ENCODE results near the gene FAM120A. TPM values are rescaled to one million over a fixed set of nuclear protein-coding genes. Genes with fewer than 3 reads are reported as not detected.
A peak's percentile ranks its signal among the peaks of the same experiment; 100 is the strongest.

Gene FAM120A
- total and polyA plus RNA-seq, 2 of the 13 experiments (the other 11 are each of a cell fraction or from before 2014, with no cell fraction given), result 41.3 to 44.4 TPM

DNA sequence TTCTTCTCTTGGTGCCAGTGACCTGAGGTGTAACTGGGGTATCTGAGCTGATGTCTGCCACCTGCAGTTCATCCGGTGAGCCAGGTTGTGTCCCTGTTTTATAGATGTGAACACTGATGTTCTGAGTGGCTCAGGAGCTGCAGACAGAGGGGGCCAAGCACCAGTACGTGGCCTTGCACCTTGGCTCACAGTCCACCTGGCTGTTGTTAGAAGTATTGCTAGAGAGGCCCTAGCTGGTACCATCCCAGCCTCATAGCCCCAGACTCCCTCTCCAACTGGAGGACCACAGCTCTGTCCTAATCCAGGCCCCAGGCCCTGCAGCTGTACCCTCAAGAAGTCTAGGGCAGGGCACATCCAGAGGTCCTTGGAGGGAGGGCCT is 141.1 kb downstream of the FAM120A start (continued):
- TF ChIP-seq AHDC1 (CRISPR knock-in tag; IDR thresholded peaks at IDR 0.05; ENCODE audit: borderline replicate concordance) (no peak), CAMTA2 (CRISPR knock-in tag; IDR thresholded peaks at IDR 0.05; ENCODE audit: borderline replicate concordance) (no peak), IKZF1 (IDR thresholded peaks at IDR 0.05) (no peak), CREM (IDR thresholded peaks at IDR 0.05) (no peak), CREM (CRISPR knock-in tag; IDR thresholded peaks at IDR 0.05) (no peak), MIXL1 (CRISPR knock-in tag; IDR thresholded peaks at IDR 0.05) (no peak), THYN1 (CRISPR knock-in tag; IDR thresholded peaks at IDR 0.05; ENCODE audit: borderline replicate concordance, low read depth) (no peak), ZEB1 (IDR thresholded peaks at IDR 0.05; ENCODE audit: insufficient replicate concordance, low read depth) (no peak), PAXIP1 (CRISPR knock-in tag; conservative IDR thresholded peaks at IDR 0.05) (peak; percentile 19; the same call in 1 of the 2 replicates), DBP (CRISPR knock-in tag; IDR thresholded peaks at IDR 0.05; ENCODE audit: not compliant biosample characterization) (no peak), NR2F1 (CRISPR knock-in tag; IDR thresholded peaks at IDR 0.05) (no peak), ZNF678 (CRISPR knock-in tag; IDR thresholded peaks at IDR 0.05) (no peak), ZNF563 (CRISPR knock-in tag; IDR thresholded peaks at IDR 0.05) (no peak), POLR2AphosphoS5 (IDR thresholded peaks at IDR 0.05; ENCODE audit: low read depth, low read length) (no peak), ZNF709 (CRISPR knock-in tag; IDR thresholded peaks at IDR 0.05) (no peak), FOSL1 (CRISPR knock-in tag; IDR thresholded peaks at IDR 0.05; ENCODE audit: borderline replicate concordance) (no peak), NFE2L2 (IDR thresholded peaks at IDR 0.05; ENCODE audit: low read length) (no peak), MIER3 (CRISPR knock-in tag; IDR thresholded peaks at IDR 0.05; ENCODE audit: borderline replicate concordance) (no peak), KDM3A (CRISPR knock-in tag; IDR thresholded peaks at IDR 0.05; ENCODE audit: low read depth) (no peak), NKX3-1 (CRISPR knock-in tag; IDR thresholded peaks at IDR 0.05) (no peak), HNF4A (CRISPR knock-in tag; IDR thresholded peaks at IDR 0.05) (peak; percentile 43; the same call in 1 of the 2 replicates), SPEN (CRISPR knock-in tag; IDR thresholded peaks at IDR 0.05; ENCODE audit: low read depth) (0 out of 2 replicates have a peak, but pooled peaks have one; percentile 18), ETV6 (CRISPR knock-in tag; conservative IDR thresholded peaks at IDR 0.05) (no peak), PHB2 (IDR thresholded peaks at IDR 0.05; ENCODE audit: partially characterized antibody) (no peak)

Measured in HepG2 (cell line).